Ovary (tissue), 1 donor: ENCODE data around the gene DNER.

Experiments
- EP300 ChIP-seq: sonication (generic); formaldehyde crosslinking; IDR thresholded peaks from one replicate; pipeline ENCODE4 v1.6.1; 2017; ENCODE audit warnings: antibody characterized with exemption
- POLR2A ChIP-seq: fragments of 450-650 bp; IDR thresholded peaks from one replicate; pipeline ENCODE4 v1.6.1; 2017; ENCODE audit warnings: antibody characterized with exemption, mild to moderate bottlenecking, moderate library complexity

DNA sequence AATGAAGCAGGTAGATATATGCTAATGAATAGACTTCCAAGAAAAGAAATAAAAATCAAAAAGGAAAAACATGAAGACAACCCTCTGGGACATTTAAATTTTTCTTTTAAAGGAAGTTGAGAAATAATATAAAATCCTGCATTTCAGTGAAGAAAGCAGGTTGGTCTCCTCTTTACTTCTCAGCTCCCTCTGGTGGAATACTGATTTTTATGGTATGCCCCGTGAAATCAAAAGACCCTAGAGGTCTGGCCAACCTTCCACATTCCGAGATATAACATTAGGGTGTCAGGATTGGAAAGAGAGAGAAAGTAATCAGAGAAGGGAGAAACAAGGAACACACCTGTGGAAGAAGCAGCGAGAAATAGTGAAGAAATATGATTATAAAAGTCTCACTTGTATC is 72.7 kb downstream of the DNER start:
- TF ChIP-seq POLR2A (no peak), EP300 (no peak)
